CD4-positive, alpha-beta T cell treated with Interleukin-4 for 1 hour (primary cell): Measurements from ENCODE around the gene EEPD1.

Experiments used
- DNase-seq, 2 donors: peaks; one replicate each; pipeline ENCODE4 v3.0.0-alpha.2; 2020 to 2022

Gene EEPD1

GRCh38 chr7:36192053-36192824 is 39.2 kb downstream of the EEPD1 start:
- peak; percentile 21 to 65 for DNase-seq

DNA sequence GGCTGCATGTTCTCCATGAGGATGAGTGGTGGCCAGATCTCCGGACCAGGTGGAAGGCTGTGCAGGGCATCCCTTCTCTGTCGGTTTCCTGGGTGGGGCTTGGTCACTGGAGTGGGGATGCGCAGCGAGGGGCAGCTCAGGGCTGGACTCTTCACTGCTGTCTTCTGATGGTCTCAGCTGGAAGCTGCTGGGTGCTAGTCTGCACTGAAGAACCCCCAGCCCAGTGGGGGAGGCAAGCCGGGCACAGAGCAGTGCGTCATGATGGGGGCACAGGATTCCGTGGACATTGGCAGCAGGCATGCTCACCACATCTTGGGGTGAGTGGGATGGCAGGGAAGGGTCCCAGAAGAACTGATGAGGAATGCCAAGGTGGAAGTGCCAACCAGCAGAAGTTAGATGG is 39.8 kb downstream of the EEPD1 start:
- DNase-seq: no peak

DNA sequence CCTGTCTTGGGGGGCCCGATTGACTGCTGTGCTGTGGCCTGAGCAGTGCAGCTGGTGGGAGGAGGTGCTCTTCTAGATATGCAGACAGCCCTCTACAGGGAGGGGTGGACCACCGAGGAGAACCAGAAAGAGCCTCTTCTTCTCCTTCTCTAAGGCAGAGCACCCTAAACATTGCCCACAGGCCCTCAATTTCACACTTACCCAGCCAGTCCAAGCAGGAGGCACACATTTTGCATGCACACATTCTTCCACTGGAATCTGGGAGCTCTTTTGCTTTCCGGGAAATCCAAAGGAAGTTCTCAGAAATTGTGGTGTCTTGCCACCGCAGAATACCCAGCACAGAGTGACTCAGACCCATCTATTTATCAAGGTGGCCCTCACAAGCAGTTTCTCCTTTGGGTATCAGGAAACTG is 45.8 kb downstream of the EEPD1 start:
- no peak for DNase-seq

GRCh38 chr7:36199329-36199728 is 46.3 kb downstream of the EEPD1 start:
- no peak for DNase-seq

- DNase-seq: no peak
Observed at GRCh38 chr7:36201122-36201723, 48.2 kb downstream of the EEPD1 start.

DNA sequence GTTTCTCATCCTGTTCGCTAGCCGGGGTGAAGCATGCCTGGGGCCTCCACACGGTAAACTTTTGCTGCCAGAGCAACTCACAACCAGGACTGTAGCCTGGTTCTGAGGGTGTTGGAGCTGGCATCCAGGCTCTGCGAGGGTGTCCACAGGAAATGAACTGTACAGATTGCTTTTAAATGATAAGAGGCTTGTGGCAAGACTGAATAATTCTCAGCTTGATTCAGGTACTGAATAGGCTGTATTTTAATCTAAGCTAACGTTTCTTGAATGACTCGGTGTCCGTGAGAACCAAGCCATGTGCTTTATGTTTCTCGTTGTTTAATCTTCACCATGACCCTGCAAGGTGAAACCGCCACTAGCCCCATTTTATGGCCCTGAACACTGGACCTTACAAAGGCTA is 49.3 kb downstream of the EEPD1 start:
- no peak for DNase-seq

GRCh38 chr7:36203071-36203790 is 50.2 kb downstream of the EEPD1 start:
- no peak for DNase-seq

GRCh38 chr7:36204044-36204663 is 51.1 kb downstream of the EEPD1 start:
- no peak for DNase-seq

- no peak for DNase-seq
Observed at GRCh38 chr7:36204929-36205635, 52.0 kb downstream of the EEPD1 start.

DNA sequence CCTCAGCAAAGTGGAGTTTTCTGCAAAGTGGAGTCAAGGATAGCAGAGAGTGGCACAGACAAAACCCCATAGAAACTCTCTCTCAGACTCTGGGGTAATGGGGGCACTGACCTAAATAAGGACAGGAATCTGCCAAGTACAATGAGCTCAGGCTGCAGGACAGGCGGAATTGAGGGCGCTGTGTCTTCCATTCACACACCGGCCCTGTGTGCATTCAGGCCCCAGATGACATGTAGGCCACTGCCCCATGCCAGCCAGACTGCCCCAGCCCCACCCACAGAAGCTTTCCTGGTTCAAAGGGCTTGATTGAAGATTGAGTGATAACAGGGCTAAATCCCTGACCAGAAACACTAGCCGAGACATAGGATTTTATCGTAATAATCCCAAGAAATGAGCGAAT is 52.7 kb downstream of the EEPD1 start:
- DNase-seq: no peak

DNA sequence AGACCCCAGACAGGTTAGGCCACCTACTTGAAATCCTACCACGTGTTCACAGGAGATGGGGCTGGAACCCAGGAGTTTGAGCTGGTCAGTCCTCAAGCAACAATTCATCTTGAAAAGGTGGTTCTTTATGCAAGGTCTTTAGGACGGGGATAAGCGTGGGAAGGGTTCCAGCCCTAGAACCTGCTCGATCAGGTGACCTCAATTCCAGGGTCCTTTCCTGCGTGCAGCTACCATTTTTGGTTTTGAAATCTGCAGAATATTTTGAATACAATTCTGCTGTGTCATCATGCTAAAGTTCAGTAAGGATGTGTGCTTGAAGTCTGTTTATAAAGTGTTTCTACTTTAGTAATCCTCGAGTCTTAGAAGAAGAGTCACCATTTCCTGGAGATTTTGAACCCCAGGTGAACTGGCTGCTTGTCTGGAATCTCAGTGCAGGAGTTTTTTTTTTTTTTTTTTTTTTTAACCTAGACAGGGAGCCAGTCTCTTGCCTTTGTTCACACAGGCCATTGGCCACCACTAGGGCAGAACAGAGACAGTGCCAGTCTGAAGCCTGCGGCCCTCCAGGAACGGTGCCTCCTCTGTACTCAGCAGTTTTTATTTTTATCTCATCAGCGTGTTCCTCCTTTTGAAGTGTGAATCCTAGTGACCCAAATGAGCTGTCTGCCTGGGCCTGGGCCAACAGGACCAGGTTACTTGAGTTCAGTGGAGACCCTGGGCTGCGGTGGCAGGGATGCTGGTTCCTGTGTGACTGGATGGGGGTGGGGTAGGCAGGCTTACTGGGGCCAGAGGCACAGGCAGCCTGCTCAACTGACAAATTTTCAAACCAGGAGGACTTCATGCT is 54.6 kb downstream of the EEPD1 start:
- peak; percentile 34 to 62 for DNase-seq

DNA sequence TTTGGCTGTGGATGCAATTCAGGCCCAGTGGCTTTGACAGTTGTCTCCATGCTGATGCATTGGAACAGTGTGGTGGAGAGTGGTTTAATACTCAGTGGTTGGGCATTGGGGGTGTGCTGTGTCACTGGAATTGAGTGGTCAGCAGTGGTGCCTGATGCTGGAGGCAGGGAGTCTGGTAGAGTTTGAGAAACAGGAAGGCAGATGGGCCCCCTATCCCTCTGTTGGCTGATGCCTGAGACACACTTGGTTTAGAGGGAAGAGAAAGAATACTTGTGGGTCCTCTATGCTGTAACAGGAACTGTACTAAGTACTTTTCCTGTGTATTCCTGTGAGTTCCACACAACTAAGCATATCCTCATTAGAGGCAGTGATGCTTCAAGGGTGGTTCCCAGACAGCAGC is 55.4 kb downstream of the EEPD1 start:
- no peak for DNase-seq

- peak; percentile 32 to 54 for DNase-seq
Observed at GRCh38 chr7:36208997-36209813, 56.2 kb downstream of the EEPD1 start.

DNA sequence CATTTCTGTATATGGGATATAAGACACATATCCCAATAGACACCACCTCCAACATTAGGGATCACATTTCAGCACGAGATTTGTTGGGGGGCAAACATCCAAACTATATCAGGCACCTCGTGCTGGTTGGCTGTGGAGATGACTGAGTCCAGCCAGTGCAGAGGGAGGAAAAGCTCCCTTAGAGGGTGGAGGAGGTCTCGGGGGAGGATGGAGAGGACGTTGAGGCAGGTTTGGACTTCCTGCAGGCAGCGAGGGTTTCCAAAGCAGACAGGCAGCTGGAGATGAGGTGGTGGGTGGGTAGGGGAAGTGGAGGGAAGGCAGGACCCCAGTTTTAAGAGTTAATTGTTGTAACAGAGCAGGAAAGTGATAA is 56.7 kb downstream of the EEPD1 start:
- no peak for DNase-seq

DNA sequence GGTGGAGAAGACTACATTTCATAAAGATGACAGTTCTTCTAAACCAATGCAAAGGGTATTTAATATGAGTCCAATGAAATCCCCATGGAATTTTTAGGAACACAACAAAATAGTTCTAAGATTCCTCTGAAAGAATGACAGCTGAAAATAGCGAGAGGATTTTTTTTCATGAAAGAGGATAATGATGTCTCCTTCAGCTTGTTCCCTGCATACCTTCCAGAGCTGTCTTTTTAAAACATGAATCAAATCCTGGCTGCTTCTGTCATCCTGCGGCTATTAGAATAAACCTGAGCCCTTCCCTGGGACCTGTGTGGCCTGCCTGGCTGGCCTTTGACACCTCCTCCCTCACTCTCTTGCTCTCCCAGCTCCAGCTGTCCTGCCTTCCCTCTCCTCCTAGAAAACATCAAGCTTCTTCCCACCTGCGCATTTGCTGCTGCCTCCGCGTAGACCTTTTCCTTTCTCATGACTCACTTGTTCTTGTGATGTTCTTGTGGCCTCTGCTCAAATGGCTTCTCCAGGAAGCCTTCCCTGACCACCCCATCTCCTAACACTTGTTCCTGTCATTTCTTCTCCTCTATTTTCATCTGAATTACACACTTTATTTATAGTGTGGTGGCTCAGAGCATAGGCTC is 57.4 kb downstream of the EEPD1 start:
- no peak for DNase-seq

- DNase-seq: no peak
Observed at GRCh38 chr7:36214608-36215456, 61.8 kb downstream of the EEPD1 start.

- DNase-seq: no peak
Observed at GRCh38 chr7:36215457-36215765, 62.4 kb downstream of the EEPD1 start.

DNA sequence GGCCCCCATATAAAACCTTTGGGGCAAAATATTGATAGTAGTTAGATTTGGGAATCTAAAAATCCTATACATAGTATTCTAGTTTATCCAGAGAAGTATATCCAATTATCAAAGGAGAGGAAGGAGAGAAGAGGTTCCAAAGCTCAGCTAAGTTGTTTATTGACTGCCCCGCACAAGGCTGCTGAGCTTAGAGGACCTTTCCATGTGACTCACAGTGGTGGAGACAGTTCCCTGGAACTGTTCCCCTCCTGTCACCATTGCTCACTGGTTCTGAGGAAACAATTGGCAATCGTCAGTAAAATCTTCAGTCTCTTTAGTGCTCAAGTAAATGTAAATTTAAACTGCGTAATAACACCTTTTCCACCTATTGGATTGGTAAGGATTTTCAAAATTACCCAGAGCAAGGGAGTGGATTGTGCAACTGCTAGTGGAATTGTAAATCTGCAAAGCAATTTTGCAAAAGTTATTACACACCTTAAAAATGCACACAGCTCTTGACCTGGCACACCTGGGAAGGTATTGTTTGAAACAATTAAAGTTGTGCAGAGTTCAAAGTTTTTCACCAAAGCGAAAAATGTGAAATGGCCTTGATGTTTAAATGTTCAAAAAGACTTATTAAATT is 63.1 kb downstream of the EEPD1 start:
- peak in 1 of 2 donors; percentile 36 for DNase-seq

DNA sequence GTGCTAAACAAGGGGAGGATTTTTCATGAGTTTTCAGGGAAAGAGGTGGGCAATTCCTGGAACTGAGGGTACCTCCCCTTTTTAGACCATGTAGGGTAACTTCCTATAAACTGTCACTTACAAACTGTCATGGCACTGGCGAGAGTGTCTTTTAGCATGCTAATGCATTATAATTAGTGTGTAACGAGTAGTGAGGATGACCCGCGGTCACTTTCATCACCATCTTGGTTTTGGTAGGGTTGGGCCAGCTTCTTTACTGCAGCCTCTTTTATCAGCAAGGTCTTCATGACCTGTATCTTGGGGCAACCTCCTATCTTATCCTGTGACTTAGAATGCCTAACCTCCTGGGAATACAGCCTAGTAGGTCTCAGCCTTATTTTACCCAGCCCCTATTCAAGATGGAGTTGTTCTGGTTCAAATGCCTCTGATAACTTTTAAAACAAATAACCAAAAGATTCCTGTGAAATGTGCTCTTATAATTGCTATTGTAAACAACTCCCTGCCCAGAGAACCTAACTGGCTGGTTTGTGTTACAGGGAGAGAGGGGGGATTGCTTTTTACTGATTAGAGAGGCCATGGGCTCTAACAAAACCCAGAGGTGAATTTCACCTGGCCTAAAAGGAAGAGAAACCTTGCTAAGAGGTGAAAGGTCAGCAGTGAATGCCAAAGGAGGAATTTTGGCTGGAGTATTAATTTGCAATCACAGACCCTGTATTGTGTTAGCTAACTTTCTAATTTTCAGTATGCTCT is 64.3 kb downstream of the EEPD1 start:
- no peak for DNase-seq
